Inflammatory macrophage treated with lipopolysaccharide for 1 hour (primary cell): ENCODE results near the gene FGF8.
"Not testable (repeated sequence)": the region's sequence is repeated elsewhere in the genome, so short reads cannot be mapped to it uniquely, and the experiment has no call there.

Experiments
- DNase-seq, 2 donors: peaks; one replicate each; pipeline ENCODE4 v3.0.0-alpha.2; 2020 to 2022

FGF8 gene

DNA sequence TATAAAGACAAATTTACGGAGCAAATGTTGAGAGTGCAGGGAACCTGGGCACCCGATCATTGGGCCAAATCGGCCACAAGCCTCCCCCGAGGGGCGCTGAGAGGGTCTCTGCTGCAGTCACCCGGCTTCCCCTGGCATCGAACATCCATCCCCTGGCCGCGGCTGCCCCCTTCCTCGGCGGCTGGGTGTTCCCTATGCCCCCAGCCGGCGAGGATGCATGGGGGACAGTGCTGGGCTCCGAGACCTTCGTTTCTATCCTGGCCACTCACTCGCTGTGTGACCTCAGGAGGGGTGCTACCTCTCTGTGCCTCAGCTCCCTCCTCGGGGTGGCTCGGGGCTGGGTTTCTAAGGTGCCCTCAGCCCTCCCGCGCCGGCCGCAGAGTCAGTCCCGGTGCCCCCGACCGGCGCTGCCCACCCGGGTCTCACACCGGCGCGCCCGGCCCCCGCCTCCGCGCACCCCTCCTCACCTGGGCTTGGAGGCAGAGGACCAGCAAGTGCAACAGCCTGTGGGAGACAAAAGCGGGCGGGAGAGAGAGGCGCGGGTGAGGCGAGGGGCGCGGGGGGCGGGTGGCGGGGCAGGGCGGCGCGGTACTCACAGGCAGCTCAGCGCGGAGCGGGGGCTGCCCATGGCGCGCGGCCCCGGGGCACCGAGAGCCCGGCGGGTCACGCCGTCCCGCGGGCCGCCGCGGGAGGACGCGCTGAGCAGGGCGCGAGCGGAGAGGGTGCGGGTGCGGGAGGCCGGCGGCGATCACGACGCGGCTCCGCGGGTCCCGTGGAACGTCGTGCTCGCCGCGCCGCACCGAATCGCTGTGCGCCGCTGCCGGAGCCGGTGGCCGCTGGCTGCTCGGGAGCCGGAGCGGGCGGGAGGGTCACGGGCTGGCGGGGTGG, at the start of gene FGF8:
Gene FGF8 (minus strand): TSS at position 842 of the 888 bp plus-strand sequence. CDS start 214 bp downstream, at position 628.
- no peak for DNase-seq

GRCh38 chr10:101824736-101825135, 48.8 kb upstream of the FGF8 start:
- no peak for DNase-seq

DNA sequence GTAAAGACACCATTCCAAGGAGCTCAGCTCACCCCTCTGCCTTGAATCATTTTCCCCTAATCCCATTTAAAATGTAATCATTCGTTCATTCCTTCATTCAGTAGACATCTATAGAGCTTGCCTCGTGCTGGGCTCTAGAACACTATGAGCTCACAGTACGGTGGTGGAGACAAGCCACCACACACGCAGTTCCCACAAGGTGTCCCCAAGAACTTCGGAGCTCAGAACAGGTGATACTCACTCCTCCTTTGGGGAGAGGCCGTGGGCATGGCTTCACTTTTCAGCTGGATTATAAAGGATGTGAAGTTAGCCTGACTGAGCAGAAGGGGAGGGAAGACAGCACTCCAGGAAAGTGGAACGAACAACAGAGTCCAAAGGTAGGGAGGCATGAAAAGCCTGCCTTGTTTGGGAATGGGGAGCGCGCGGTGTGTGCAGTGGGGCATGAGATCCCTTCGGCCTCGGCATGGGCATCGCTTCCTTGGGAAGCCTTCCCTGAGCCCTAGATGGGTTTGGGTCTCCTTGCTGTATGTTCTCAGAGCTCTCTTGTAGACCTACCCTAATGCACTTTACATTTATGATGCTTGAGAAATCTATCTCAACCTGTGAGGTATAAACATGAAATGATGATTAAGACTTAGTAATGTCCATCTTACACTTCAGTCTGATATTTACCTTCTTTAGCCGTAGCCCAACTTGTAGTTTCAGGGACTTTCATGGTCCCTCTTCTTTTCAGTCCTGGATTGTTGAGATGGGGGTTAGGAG, 43.1 kb upstream of the FGF8 start:
- no peak for DNase-seq

GRCh38 chr10:101818119-101818871, 42.4 kb upstream of the FGF8 start, which contains the start of gene OGA:
TSS of gene OGA (minus strand) at chr10:101818444. CDS start at chr10:101818022, 422 bp downstream.
- DNase-seq: peak; percentile 95 to 98

DNA sequence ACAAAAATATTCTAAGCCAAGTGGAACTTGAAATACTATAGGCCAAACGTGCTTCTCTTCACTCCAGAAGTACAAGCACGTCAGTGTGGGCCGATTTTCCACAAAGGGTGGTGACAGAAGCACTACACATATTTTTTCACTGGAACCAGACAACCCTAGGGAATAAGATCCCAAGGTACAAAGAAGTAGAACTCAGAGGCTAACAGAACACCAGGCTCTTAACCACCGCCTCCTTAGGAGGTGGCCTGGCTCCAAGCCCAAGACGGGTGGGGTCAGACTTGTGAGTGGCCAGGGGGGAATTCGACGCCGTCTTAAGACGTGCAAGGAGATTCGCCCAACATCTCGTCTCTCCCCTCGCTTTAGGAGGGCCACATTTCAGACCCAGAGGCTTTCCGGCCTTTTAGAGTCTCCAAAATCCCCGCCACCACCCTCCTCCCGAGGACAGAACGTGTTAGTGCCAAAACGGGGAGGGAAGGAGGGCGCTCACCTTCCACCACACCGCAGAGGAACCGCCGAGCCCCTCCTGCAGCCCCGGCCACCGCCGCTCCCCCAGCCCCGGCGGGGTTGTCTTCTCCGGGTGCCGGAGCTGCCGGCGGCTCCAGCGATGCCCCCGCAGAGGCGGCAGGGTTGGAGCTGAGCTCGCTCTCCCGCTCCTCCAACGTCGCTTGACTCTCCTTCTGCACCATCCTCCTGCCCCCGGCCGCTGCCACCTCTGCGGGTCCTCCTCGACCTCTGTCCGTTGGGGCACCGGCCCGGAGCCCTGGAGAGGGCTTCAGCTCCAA, 41.6 kb upstream of the FGF8 start:
- DNase-seq: peak; percentile 74 to 79

GRCh38 chr10:101816913-101817336, 41.0 kb upstream of the FGF8 start:
- DNase-seq: no peak

DNA sequence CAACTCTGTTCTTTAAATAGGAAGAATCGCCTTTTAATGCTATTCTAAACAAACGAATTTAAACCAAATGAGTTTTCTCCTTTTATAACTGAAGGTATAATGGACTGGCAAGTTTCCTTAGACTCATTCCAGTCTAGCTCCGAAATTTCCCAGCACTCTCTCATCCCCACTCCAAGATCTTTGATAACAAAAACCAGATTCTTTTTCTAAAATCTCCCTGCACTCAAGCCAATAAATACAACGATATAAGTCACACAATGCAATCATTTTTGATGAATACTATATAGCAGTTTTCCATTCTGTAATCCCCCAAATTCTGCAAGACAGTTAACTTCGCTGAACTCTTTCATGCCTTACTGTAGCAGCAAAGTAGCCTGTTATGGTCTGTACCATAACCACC, 40.5 kb upstream of the FGF8 start:
- peak in 1 of 2 donors; percentile 15 for DNase-seq

GRCh38 chr10:101814466-101815071, 38.7 kb upstream of the FGF8 start:
- DNase-seq: no peak

DNA sequence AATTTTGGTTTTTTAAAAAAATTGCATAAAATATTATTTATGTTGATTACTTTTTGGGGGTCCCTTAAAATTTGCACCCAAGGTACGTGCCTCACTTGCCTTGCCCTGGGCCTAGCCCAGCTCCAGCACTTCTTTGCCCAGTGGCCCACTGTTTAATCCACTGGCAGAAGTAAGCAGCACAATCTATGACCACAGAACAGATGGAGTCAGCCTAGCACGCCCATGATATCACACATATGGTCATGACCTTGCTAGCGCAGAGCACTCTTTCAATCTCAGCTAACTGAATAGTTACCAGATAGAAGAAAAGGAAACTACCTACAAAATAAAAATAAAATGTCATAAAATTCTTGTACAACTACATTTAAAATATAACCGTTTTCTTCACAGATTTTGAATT, 36.7 kb upstream of the FGF8 start:
- DNase-seq: no peak

DNA sequence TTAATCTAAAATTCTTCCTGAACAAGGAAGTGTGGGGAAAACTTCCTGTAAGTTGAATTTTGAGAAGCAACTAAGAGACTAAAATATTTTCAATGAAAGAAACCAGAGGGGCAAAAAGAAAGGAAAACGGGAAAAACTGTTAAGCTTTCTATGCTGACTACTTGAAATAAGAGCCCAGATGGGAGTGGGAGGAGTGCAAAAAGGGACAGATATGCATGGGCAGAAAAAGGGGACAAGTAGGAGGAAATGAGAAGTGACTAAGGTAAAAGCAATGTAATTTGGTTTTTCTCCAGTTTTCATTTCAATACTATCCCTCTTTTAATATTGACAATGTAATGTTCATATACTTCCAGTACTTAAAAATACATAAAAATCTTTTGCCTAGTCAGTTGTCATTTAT, 31.2 kb upstream of the FGF8 start:
- no peak for DNase-seq

DNA sequence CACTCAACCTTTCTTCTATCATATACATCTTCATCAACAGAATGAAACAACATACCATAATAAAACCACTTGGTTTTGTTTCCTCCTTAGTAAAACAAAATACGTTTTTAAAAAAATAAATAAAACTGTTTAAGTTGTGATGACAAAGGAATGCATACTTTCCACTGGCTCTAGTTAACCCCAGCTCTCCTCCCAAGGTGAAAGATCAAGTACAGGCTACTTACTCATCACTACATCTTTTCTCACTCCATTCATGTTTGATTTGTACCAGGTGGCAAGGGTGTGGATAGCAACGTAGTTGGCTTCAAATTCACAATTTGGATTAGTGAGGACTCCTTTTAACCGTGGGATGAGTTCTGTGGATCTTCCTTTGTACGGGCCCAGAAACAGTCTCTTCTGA, 27.6 kb upstream of the FGF8 start:
- no peak for DNase-seq

DNA sequence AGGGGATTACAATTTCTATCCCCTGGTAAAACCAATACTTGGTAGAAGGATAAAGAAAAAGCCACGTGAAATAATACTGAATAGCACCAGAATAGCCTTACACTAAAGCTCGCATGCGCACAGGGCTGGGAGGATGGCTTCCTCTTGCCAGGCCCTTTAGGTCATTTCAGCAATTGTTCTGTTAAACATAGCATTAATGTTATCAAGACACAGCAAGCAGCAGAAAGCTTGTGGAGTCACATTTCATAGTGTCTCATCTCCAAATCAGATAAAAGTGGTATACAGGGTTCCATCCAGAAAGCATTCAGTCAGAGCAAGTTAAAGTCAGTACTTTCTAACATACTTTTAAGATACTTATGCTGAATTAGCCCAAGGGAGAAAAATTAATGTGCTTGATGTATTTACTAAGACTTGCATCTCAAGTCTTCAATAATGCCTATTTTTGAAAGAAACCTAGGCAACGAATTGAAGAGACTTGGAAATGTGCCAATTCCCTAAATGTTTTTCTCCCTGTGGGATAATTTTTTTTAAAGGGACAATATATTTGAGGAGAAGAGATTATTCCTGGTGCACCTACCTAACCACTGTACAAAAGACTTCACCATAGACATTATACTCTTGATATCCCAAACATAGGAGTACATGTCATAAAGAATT, 21.6 kb upstream of the FGF8 start:
- no peak for DNase-seq

DNA sequence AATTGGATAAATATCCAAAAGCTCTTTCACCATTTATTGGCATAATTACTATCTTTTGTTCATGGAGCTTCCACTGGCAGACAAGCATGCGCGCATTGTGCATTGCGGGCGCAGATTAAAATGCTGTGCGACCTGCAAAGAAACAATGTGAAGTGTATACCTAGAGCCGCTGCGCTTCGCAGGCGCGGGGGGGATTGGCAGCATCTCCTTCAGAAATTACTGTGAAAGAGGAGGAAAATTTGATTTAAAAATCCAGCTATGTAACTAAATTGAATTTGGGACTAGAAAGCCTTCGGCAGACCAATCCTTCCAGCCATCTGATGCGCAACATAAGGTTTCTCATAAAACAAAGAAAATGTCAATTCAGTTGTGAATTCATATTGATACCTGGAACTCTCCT, 17.6 kb upstream of the FGF8 start:
- DNase-seq: no peak

DNA sequence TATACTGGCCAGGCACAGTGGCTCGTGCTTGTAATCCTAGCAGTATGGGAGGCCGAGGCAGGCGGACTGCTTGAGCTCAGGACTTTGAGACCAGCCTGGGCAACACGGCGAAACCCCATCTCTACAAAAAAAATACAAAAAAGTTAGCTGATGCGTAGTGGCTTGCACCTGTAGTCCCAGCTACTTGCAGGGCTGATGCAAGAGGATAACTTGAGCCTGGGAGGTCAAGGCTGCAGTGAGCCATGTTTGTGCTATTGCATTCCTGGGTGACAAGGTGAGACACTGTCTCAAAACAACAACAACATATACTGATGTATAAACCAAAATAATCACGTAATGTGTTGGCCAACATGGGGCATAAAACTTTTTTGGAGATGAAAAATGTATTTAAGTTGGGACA, 13.8 kb upstream of the FGF8 start:
- DNase-seq: no peak

DNA sequence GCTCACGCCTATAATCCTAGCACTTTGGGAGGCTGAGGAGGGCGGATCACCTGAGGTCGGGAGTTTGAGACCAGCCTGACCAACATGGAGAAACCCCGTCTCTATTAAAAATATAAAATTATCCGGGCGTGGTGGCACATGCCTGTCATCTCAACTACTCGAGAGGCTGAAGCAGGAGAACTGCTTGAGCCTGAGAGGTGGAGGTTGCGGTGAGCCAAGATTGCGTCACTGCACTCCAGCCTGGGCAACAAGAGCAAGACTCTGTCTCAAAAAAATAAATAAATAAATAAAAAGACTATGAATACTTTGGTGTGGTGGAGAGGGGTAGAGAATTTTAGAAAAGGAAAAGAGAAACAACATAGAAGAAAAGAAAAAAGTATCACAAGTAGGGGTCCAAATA, 13.3 kb upstream of the FGF8 start:
- DNase-seq: not testable (repeated sequence)

- DNase-seq: no peak
Measured at GRCh38 chr10:101785801-101786200, 9.9 kb upstream of the FGF8 start.

DNA sequence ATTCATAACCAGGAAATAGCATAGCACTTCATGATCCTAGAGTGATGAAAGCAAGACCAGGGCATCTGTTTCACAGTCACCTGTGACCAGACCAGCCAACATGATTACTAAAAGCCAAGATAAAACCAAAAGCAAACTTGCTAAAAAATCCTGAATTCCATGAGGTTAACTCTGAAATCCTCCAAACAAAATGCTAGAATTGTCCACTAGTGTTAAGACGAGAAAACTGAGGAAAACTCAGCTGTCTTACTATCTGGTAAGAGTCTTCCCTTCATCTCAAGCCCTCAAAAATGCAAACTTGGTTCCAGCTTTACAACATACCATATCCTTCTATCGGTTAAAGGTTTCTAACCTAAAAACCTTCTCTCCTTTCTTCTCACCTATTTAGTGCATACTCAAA, 8.6 kb upstream of the FGF8 start:
- DNase-seq: no peak

GRCh38 chr10:101783736-101784118, 7.8 kb upstream of the FGF8 start:
- DNase-seq: no peak

DNA sequence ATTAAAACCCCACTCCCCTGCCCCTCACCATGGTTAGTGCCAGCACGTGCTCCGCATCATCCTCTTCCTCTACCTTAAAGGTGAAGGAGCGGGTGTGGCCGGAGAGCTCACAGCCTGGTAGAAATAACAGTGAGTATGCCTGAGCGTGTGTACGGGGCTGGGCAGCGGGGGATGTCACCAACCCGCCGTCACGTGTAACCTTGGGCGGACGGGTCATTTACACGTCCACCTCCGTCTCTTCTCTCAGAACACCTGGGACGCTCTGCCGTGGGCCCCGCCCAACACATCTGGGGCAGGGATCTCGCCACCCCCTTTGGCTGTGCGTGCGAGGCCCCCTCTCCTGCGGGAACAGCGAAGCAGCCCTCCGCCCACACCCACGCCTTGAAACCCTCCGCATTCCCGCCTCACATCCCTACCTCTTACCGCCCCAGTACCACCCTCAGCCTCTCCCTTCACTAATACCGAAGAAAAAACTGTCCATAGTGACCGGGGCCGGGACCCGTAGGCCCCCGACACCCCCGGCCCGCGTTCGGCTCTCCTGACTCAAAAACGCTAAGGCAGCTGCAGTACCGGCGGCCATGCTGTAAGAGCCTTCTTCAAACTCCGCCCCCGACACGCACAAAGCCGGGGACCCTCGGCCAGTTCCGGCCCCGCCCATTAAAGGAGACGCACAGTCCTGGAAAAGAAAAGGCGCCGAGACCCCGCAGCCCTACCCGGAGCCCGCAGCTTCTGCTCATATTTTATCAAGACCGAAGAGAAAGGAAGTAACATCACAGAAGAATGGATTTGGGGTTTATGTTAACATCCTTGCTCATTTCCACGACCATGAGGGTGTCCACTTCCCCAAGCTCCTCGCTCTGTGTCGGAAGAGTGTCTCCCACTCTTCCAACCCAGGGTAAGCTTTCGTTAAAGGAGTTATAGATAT, 7.2 kb upstream of the FGF8 start, which contains the start of gene NPM3:
Gene NPM3 (minus strand): TSS at position 636 of the 925 bp plus-strand sequence. CDS start 56 bp downstream, at position 580.
- peak; percentile 59 to 73 for DNase-seq
